HuH-7.5 (cell line): ENCODE measurements around the gene PABPN1.

ENCODE experiments used
- DNase-seq: peaks from one replicate; pipeline ENCODE4 v3.0.0; 2011; ENCODE audit warnings: low spot score

Gene PABPN1

DNA sequence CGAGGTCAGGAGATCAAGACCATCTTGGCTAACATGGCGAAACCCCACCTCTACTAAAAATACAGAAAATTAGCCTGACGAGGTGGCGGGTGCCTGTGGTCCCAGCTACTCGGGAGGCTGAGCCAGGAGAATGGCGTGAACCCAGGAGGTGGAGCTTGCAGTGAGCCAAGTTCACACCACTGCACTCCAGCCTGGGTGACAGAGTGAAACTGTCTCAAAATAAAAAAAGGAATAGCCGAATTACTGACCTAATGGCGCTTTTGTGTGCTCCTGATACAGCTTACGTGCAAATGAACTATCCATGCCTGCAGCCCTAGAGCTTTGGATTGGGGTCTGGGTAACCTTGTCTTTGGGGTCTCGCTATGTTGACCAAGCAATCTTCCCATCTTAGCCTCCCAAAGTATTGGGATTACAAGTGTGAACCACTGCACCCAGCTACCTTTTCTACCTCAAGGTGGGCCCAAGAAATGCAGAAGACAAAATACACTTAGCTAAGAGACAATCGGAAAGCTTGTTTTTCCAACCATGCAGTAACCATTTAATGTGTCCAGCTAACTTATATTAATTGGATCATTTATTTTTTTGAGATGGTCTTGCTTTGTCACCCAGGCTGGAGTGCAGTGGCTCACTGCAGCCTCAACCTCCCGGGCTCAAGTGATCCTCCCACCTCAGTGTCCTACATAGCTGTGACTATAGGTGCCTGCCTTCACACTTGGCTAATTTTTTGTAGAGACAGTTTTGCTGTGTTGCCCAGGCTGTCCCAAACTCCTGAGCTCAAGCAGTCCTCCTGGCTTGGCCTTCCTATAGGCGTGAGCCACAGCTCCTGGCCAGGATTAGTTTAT is 5.5 kb downstream of the PABPN1 start:
- no peak for DNase-seq

DNA sequence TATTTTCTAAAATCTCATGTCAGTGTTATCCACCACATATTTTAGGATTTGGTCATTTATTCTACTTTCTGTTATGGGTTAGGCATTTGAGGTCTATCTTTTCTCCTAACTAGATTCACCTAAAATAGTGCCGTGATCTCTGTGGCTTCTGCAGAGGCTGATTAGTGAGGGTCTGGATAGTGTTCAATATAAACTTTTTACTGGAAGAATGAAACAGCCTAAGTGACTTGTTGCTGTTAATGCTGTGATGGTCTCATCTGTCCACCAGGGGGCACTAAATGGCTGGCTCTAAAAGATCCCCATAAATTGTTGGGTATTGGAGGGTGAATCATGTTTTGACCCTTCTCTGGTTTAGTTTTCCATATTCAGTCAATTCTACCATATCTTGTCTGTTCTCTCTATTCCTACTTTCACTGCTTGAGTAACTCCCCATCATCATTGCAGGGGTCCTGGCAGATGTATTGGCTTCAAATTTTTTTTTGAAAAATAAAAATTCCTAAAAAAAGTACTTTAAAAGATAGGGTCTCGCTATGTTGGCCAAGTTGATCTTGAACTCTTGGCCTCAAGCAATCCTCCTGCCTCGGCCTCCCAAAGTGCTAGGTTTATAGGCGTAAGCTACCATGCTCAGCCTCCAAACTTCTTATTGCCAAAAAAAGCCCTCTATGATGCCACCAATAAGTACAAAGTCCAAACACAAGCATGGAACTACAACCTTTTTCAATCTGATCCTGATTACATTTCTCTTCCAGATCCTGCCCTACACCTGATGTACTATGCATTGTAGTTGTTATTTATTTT is 6.9 kb downstream of the PABPN1 start:
- peak; percentile 74 for DNase-seq

- no peak for DNase-seq
These were observed 14.4 kb downstream of the PABPN1 start for GRCh38 chr14:23335623-23336022.

DNA sequence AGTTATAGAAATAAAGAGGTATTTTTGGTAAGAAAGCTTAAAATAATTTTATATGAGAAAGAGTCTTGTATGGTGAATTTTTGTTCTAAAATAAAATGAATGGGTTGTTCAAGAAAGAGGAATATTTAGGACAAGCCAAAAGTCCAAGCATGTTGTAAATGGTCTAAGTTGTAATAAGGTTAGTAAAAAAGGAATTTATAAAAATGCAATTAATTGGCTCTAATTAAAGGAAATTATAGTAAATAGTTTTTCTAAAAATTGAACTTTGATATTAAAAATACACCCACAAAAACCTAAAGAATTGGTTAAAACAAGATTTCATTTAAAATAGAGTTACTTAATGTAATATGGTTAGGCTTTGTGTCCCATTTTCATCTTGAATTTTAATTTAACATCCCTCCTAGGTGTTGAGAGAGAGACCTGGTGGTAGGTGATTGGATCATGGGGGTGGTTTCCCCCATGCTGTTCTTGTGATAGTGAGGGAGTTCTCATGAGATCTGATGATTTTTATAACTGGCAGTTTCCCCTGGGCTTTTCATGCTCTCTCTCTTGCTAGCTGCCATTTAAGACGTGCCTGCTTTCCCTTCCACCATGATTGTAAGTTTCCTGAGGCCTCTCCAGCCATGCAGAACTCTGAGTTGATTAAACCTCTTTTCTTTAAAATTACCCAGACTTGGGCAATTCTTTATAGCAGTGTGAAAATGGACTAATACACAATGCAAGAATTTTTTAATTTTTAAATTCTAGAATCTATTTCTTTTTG is 18.4 kb downstream of the PABPN1 start:
- DNase-seq = no peak

- no peak for DNase-seq
These were observed 23.2 kb downstream of the PABPN1 start for GRCh38 chr14:23344481-23344880.

- no peak for DNase-seq
These were observed 24.9 kb downstream of the PABPN1 start for GRCh38 chr14:23345987-23346692.

DNA sequence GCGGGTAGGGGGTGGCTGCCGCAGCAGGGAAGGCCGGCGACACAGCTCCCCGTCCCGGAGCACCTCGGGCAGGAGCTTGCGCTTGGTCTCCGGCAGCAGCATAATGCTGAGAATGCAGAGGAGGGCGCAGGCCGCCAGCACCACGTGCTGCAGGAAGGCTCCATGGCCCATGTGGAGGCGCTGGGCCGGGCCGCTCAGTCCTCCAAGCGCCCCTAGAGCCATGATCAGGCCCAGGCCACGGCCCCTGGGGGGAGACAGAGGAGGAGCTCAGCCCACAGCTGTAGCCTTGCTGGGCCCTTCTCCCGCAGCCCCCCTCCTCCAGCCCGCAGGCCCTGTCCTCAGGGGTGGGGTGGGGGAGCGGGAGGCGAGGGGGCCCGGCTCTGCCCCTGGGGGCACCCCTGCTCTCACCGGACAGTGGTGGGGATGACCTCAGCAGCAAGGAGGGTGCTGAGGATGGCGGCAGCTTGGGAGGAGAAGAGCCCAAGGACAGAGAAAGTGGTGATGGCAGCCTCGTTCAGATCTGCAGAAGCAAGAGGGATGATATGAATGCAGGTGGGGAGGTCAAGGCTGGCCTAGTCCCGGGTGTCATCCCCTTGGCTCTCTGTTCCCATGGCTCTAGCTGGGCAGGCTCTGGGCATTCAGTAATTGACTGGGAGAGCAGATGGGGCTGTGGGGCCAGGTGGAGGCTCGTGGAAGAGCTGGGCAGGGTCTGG is 25.6 kb downstream of the PABPN1 start:
- DNase-seq = no peak

DNA sequence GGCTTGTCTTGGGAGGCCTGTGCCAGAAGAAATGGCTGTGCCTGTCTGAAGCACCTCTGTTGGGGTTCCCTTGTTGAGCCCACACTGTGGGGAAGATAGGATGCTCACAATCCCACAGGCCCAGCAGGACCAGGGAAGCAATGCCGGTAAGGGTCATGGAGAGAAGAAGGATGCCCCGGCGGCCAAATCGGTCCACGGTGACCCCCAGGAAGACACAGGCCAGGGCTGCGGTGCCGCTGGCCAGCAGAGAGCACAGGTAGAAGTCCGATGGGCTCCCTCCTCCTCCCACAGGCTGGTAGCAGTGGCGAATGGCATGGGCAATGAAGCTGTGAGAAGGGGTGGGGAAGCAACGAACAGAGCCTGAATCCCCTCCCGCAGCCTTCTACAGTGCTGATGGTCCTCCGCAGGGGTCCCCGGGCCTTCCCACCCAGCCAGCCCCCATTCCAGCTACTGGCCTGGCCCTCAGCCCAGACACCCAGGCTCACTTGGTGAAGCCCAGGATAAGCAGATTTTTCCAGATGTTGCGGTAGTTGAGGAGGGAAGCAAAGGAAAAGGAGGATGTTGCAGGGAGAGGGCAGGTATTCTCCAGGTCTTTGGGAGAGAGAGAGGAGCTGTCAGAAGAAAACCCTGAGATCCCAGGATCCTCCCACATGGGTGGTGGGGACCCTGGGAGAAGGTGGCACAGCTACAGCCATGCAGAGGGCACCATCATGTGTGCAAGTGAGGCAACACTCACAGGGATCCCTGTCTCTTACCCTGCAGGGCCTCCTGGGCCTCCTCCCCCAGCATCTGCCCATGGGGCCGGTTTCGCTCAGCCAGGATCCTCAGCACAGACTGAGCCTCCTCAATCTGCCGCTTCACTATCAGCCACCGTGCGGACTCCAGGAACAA is 26.4 kb downstream of the PABPN1 start:
- DNase-seq = no peak

DNA sequence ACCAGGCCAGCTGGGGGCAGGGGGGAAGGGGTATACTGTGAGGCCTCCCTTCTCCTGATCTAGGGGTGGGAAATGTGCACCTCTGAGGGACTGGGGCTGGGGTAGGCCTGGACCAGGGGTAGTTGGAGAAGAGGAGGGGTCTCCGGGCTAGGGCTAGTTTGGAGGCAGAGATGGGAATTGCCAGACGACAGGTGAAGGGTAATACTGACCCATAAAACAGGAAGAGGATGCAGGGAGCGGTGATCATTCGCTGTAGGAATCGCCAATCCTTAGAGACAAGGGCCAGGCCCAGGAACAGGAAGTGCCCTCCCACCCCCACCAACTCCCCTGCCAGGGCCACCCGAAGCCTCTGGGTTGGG is 27.0 kb downstream of the PABPN1 start:
- no peak for DNase-seq

GRCh38 chr14:23349156-23349845 is 28.0 kb downstream of the PABPN1 start:
- no peak for DNase-seq

DNA sequence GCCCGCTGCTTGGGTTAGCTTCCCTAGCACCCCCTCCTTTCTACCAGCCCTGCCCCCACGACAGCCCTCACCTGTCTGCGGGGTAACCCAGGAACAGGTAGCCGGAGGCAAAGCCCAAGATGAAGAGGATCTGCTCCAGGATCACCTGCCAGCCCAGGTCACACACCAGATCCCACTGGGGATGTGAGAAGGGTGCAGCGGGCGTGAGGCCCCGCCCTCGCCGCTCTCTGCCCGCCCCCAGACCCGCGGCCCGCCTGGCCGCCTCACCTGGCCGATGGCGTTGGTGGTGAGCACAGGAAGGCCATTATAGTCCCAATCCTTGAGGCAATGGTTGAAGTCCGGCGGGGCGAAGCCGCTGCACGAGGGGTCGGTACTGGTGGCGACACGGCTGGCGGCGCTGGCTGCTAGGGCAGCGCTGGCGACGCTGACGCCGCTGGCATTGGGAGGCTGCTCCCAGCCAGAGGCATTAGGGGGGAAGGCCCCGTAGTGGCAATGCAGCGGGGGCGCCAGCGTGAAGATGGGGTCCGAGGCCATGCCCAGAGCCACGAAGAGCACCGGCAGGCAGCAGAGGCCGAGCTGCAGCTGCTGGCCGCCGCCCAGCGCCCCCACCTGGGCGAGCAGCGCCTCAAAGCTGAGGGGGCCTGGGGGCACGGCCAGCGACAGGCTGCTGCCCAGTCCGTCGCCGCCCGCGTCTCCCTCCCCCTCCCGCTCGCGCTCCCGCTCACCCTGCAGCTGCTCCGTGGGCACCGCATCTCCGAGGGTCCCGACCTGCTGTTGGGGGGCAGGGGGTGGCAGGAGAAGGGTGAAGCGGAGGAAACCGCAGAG is 30.6 kb downstream of the PABPN1 start:
- DNase-seq = no peak

GRCh38 chr14:23352506-23353432 is 31.5 kb downstream of the PABPN1 start, which contains the start of gene SLC22A17:
Gene SLC22A17, minus strand, starts transcription at chr14:23352887.
- no peak for DNase-seq

- DNase-seq = no peak
These were observed 32.1 kb downstream of the PABPN1 start for GRCh38 chr14:23353433-23353780.

DNA sequence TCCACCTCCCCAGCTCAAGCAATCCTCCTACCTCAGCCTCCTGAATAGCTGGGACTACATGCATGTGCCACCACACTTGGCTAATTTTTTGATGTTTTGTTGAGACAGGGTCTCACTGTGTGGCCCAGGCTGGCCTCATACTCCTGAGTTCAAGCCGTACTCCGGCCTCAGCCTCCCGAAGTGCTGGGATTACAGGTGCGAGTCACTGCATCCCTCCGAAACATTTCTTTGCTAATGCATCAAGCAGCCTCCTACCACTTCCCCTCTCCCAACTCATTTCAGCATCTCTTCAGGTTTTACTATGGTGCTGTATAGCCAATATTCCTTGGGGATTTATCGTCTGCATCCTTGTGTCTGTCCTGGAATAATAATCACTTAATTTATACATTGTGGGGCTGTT is 33.7 kb downstream of the PABPN1 start:
- no peak for DNase-seq

- no peak for DNase-seq
These were observed 34.7 kb downstream of the PABPN1 start for GRCh38 chr14:23355871-23356435.

DNA sequence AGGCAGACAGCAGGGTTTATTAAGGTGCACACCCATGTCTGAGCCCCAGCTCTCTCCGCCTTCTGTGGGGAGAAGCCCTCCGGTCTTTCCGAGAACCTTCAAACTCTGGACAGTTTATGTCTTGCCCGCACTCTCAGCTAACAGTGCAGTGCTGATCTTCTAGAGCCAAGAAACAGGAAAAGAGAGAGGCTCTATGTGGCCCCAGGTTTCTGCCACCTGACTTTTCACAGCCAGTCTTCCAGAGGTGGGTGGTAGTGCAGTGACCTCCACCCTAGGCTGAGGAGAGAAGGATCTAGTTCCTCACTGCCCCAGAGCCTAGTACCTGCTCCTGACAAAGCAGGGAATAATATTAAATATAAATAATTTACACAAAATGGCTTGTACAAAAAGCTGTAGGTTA is 35.4 kb downstream of the PABPN1 start:
- no peak for DNase-seq

GRCh38 chr14:23357261-23357660 is 36.0 kb downstream of the PABPN1 start:
- no peak for DNase-seq
